ENCODE measurements around the gene SAP130.

GRCh38 chr2:127897531-127898211, 130.2 kb downstream of the SAP130 start:
- TF ChIP-seq CTCF (IDR thresholded peaks at IDR 0.05) = no peak
- TF ChIP-seq POLR2A (IDR thresholded peaks at IDR 0.05) = no peak

Data from adrenal gland (tissue), 5 donors.